Measurements from ENCODE around the gene CSNK2B. TPM values are rescaled to one million over a fixed set of nuclear protein-coding genes. Genes with fewer than 3 reads are reported as not detected.

Gene CSNK2B
- total and polyA plus RNA-seq, 7 donors: 188 to 232 (median 206) TPM

- H3K27ac ChIP-seq: no peak overlapping the region
- intact Hi-C loops (cut with DNase I): no loop called here
- H3K27me3 ChIP-seq: no peaks in the 10 kb centered on the region
- H3K4me3 ChIP-seq: no peak overlapping the region
- H3K4me1 ChIP-seq: no peaks in the 10 kb centered on the region
- H3K36me3 ChIP-seq: peaks cover 69 to 96% (median 83%) of the 10 kb centered on the region in 4 donors
- no peak for DNase-seq
- no peak for TF ChIP-seq POLR2A (IDR thresholded peaks at IDR 0.05)
- TF ChIP-seq POLR2AphosphoS5 (IDR thresholded peaks at IDR 0.05): no peak
- TF ChIP-seq EP300 (IDR thresholded peaks at IDR 0.05): no peak
- TF ChIP-seq CTCF (IDR thresholded peaks at IDR 0.05): no peak
- 89 to 93% methylated on average over 6 of the region's 6 CpGs for WGBS, 2 donors
- no peaks in the 10 kb centered on the region for H3K9me3 ChIP-seq
These were observed 22.9 kb upstream of the CSNK2B start for GRCh38 chr6:31642798-31643570.

- WGBS, 2 donors: 91 to 92% methylated on average over 17 of the region's 17 CpGs
- intact Hi-C loops (cut with DNase I): no loop called here
- no peak for TF ChIP-seq CTCF (IDR thresholded peaks at IDR 0.05)
- no peak for TF ChIP-seq EP300 (IDR thresholded peaks at IDR 0.05)
- TF ChIP-seq POLR2AphosphoS5 (IDR thresholded peaks at IDR 0.05): no peak
- TF ChIP-seq POLR2A (IDR thresholded peaks at IDR 0.05): no peak
- DNase-seq: no peak
- H3K27ac ChIP-seq: no peak overlapping the region
- no peaks in the 10 kb centered on the region for H3K27me3 ChIP-seq
- no peaks in the 10 kb centered on the region for H3K9me3 ChIP-seq
- H3K36me3 ChIP-seq: peaks cover 77 to 98% (median 87%) of the 10 kb centered on the region in 4 donors
- no peak overlapping the region for H3K4me3 ChIP-seq
- H3K4me1 ChIP-seq: no peaks in the 10 kb centered on the region
These were observed 21.9 kb upstream of the CSNK2B start for GRCh38 chr6:31643818-31644454.

GRCh38 chr6:31645325-31645724 is 20.6 kb upstream of the CSNK2B start:
- Histone ChIP-seq H3K27ac (no peak overlapping the region), H3K4me1 (peaks cover 0 to 4% (median 0%) of the 10 kb centered on the region in 4 donors), H3K36me3 (peaks cover 76 to 94% (median 81%) of the 10 kb centered on the region in 4 donors), H3K9me3 (no peaks in the 10 kb centered on the region), H3K4me3 (no peak overlapping the region), H3K27me3 (no peaks in the 10 kb centered on the region)
- TF ChIP-seq POLR2AphosphoS5 (IDR thresholded peaks at IDR 0.05): no peak
- no peak for TF ChIP-seq POLR2A (IDR thresholded peaks at IDR 0.05)
- TF ChIP-seq CTCF (IDR thresholded peaks at IDR 0.05): no peak
- TF ChIP-seq EP300 (IDR thresholded peaks at IDR 0.05): no peak
- 96 to 97% methylated on average over 9 of the region's 9 CpGs for WGBS, 2 donors
- DNase-seq: no peak
- intact Hi-C loops (cut with DNase I): no loop called here

GRCh38 chr6:31651602-31652191 is 14.2 kb upstream of the CSNK2B start:
- intact Hi-C loops (cut with DNase I): loop anchor here (2.0 to 5.0 kb wide), 3 partner anchors 31 to 546 kb away; partner anchors contain the start of genes ATP6V1G2, NFKBIL1 and PRRC2A
- Histone ChIP-seq H3K36me3 (peaks cover 25 to 40% (median 27%) of the 10 kb centered on the region in 4 donors), H3K4me3 (peak overlapping the region; percentile 67 to 83 (median 78)), H3K4me1 (peaks cover 0 to 26% (median 18%) of the 10 kb centered on the region in 4 donors), H3K9me3 (no peaks in the 10 kb centered on the region), H3K27ac (peak overlapping the region; percentile 96 to 99 (median 98)), H3K27me3 (no peaks in the 10 kb centered on the region)
- DNase-seq: peak; percentile 91
- TF ChIP-seq EP300 (IDR thresholded peaks at IDR 0.05): no peak
- TF ChIP-seq POLR2A (IDR thresholded peaks at IDR 0.05): peak in 1 of 2 donors; percentile 9
- TF ChIP-seq CTCF (IDR thresholded peaks at IDR 0.05): no peak
- peak in 3 of 4 donors; percentile 0 to 64 (median 31) for TF ChIP-seq POLR2AphosphoS5 (IDR thresholded peaks at IDR 0.05)
- 1 to 3% methylated on average over 29 of the region's 29 CpGs for WGBS, 2 donors
